Stimulated activated naive B cell treated with anti-CD40 and anti-IgM and Interleukin-4, amounts not matched to agents 10 μg/mL and 1 μg/mL and 100 μg/mL, for 72 hours (primary cell): Measurements from ENCODE around the gene FEN1.

Experiments used
- ATAC-seq, 2 donors: fragments of 150-1000 bp; cut with Tn5 transposase; replicated peaks; 2 replicates each; pipeline ENCODE4 v1.10.0; 2021; ENCODE audit warnings: moderate library complexity in 1 of 2
- DNase-seq: peaks from one replicate; pipeline ENCODE4 v3.0.0; 2021
- H3K27ac Mint-ChIP-seq: one replicate; pipeline ENCODE4 v1.8.0; 2022; ENCODE audit warnings: mild to moderate bottlenecking, mixed read lengths
- H3K27me3 Mint-ChIP-seq, 2 donors: one replicate each; pipeline ENCODE4 v1.8.0; 2022; ENCODE audit warnings: mixed read lengths in 2 of 2
- H3K36me3 Mint-ChIP-seq, 2 donors: one replicate each; pipeline ENCODE4 v1.8.0; 2022; ENCODE audit warnings: mixed read lengths in 2 of 2, mild to moderate bottlenecking in 1 of 2
- H3K4me1 Mint-ChIP-seq, 2 donors: one replicate each; pipeline ENCODE4 v1.8.0; 2022; ENCODE audit warnings: mixed read lengths in 2 of 2, mild to moderate bottlenecking in 1 of 2
- H3K4me3 Mint-ChIP-seq, 2 donors: one replicate each; pipeline ENCODE4 v1.8.0; 2022; ENCODE audit warnings: mild to moderate bottlenecking in 2 of 2, mixed read lengths in 2 of 2, moderate library complexity in 1 of 2
- H3K9me3 Mint-ChIP-seq, 2 donors: one replicate each; pipeline ENCODE4 v1.8.0; 2022; ENCODE audit warnings: mixed read lengths in 2 of 2, mild to moderate bottlenecking in 1 of 2

Gene FEN1

DNA sequence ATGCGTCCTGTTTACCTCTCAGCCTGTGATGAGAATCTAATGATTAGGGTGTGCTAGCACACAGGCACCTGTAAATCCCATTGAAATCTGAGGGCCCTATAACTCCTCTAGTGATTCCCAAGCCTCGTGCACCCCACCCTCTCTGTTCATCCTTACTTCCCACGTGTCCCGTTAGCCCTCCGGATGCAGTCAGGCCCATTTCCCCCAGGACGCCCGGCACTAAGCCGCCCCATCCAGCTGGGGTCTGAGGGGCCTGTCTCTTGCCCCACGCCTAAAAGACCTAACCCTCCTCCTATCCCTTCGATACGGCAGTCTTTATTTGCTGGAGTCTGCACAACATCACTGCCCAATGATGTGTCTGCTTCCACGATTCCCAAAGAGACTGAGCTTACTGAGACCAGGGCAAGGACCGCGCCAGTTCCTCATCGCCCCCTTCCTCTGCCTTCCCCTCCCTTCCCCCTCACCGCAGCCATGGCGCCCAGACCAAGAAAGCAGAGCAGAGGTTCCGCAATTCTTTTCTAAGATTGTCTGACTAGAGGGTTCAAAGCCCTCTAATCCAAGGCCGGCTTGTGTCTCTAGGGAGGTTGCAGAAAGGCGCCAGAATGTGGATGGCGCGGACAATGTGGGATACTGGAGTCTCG is 34.3 kb downstream of the FEN1 start:
- Mint-ChIP-seq H3K4me1 (peaks cover 30 to 52% of the 10 kb centered on the region in 2 donors), H3K36me3 (peaks cover 30 to 41% of the 10 kb centered on the region in 2 donors), H3K27ac (peak overlapping the region; percentile 98), H3K4me3 (peak overlapping the region; percentile 86 to 98), H3K27me3 (no peaks in the 10 kb centered on the region), H3K9me3 (no peaks in the 10 kb centered on the region)
- no peak for DNase-seq
- peak; percentile 47 for ATAC-seq

DNA sequence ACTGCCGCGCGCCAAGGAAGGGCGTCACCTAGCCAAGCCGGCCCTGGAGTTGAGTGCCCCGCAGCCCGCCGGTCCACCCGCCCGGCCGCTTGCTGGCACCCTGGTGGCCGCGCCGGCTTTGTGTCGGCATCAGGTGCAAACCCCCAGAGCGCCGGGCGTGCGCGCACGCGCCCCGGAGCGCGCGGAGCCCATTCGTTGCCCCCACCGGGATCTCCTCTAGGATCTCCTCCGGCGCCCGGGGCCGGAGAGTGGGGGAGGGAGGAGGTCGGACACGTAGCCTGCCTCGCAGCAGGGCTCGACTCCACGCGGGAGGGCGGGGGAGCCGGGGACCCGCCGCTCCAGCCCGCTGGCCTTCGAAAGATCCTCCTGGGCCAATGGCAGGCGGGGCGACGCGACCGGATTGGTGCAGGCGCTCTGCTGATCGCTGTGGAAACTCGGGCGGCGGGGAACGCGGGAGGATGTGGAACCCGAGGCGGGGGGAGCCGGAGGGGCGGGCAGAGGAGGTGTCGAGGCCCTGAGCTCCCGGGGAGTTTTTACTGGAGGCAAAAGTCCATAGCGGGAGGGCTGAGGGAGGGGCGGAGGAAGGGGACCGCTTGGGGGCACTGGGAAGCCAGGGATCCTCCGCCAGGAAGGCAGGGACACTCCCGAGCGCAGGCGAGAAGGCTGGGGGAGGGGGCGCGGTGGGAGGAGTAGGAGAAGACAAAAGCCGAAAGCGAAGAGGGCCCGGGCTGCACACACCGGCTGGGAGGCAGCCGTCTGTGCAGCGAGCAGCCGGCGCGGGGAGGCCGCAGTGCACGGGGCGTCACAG is 35.1 kb downstream of the FEN1 start, which contains the start of gene FADS2:
Gene FADS2, plus strand, starts transcription at position 730 of the 808 bp plus-strand sequence. CDS start 91 bp downstream, outside the sequence.
- DNase-seq (peak; percentile 87), ATAC-seq (peak; percentile 85 to 86)
- Mint-ChIP-seq H3K4me3 (peak within 1 kb of the TSS; percentile 86 to 98), H3K4me1 (peaks cover 34 to 59% of the 10 kb centered on the region in 2 donors), H3K9me3 (no peaks in the 10 kb centered on the region), H3K27ac (peak within 1 kb of the TSS; percentile 98), H3K36me3 (peaks cover 34 to 46% of the 10 kb centered on the region in 2 donors), H3K27me3 (no peaks in the 10 kb centered on the region)

DNA sequence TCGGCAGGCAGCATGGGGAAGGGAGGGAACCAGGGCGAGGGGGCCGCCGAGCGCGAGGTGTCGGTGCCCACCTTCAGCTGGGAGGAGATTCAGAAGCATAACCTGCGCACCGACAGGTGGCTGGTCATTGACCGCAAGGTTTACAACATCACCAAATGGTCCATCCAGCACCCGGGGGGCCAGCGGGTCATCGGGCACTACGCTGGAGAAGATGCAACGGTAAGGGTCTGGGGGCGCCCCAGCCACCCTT is 35.6 kb downstream of the FEN1 start:
- ATAC-seq (peak in 1 of 2 donors; percentile 1), DNase-seq (no peak)
- Mint-ChIP-seq H3K27me3 (no peaks in the 10 kb centered on the region), H3K27ac (peak overlapping the region; percentile 98), H3K4me3 (peak overlapping the region; percentile 86 to 98), H3K4me1 (peaks cover 38 to 64% of the 10 kb centered on the region in 2 donors), H3K9me3 (no peaks in the 10 kb centered on the region), H3K36me3 (peaks cover 39 to 51% of the 10 kb centered on the region in 2 donors)

DNA sequence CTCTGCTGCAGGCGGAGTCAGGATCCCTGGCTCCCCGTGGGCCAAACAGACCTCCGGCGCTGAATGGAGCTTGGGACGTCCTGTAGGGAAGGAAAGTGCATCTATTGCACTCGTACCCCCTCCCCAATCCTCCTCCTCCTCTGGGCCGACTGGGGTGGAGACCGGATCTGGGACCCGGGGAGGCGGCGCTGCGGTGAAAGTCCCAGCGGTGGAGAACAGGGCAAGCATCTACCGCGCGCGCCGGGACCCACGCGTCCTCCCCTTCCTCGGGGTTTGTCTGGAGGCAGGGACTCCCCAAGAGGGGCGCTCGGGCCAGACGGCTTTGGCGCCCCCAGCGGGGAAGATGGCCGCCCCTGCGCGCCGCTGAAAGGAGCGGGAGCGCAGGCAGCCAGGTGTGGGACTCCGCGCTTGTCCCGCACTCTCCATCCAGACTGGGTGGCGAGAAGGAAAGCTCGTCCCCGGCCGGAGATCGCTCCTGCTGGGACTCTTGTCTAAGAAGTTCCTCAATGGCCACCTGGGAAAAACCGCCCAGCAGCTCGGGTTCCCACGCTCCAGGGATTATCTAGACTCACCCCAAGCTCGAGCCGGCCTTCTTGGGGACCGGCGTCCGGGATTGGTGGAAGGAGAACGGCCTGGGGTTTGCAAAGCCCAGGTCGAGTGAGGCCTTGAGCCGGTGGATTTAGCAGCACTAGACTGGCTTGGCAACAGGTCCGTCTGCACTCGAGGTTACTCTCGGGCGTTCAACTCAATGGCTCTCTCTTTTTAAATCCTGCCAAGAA is 36.1 kb downstream of the FEN1 start:
- peaks cover 43 to 69% of the 10 kb centered on the region in 2 donors for H3K4me1 Mint-ChIP-seq
- peak; percentile 34 for DNase-seq
- H3K27ac Mint-ChIP-seq: peak overlapping the region; percentile 98
- H3K4me3 Mint-ChIP-seq: peak overlapping the region; percentile 86 to 98
- ATAC-seq: peak; percentile 39
- H3K27me3 Mint-ChIP-seq: no peaks in the 10 kb centered on the region
- peaks cover 44 to 56% of the 10 kb centered on the region in 2 donors for H3K36me3 Mint-ChIP-seq
- peaks cover 0 to 4% of the 10 kb centered on the region in 2 donors for H3K9me3 Mint-ChIP-seq

DNA sequence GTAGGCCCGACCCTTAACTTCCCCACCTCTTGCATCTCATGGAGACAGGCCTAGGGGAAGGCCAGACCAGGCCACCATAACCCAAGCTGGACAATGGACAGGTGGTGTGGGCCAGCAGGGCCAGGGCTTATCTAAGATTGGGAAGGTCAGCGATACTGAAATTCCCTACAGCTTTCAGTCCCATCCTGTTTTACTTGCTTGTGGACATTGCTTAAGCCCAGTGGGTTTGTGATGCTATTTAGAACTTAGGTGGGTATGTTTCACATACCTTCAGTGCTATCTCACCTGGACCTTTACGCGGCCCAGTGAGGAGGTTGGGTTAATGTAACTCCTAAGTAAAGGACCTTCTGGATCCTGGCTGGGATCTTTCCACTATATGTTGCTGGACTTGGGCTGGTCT is 37.1 kb downstream of the FEN1 start:
- Mint-ChIP-seq H3K36me3 (peaks cover 48 to 62% of the 10 kb centered on the region in 2 donors), H3K4me1 (peaks cover 46 to 79% of the 10 kb centered on the region in 2 donors), H3K9me3 (peaks cover 0 to 7% of the 10 kb centered on the region in 2 donors), H3K27me3 (no peaks in the 10 kb centered on the region), H3K4me3 (peak overlapping the region; percentile 86 to 98), H3K27ac (no peak overlapping the region)
- ATAC-seq (no peak), DNase-seq (no peak)

DNA sequence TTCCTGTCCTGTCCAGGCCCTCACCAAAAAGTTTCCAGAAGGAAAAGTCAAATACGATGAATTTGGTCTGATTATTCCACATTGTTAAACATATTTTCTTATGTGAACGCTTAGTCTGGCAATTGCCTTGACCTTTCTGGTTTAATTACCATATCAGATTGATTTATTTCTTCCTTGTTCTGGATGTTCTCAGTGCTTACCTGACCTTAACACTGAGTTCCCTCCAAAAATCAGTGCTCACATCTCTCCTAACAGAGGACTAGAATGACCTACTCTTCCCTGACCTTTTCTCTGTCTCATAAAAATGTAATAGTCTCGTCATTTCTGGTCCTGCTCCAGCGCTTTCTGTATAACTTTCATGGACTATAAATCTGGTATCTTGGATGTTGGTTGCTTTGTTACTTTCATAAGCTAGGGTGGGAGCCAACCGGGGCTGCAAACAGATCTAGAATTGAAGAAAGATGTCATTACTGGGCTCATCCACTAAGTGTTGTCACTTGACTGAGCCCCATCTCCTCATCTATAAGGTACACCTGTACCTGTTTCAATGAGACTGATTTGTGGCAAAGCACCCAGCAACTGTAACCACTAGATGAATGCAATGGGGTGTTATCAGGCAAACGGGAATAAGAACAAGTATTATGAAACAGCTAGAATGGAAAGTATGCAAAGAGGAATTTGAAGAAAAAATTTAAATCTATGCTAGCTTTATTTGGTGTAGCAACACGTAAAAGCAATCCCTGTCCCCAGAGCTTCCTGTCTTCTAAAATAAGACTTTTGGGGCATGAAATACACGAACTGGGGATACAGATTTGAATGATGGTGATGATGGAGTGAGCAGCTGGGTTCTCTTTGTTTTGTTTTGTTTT is 37.8 kb downstream of the FEN1 start:
- Mint-ChIP-seq H3K4me3 (peak overlapping the region; percentile 86 to 98), H3K36me3 (peaks cover 51 to 66% of the 10 kb centered on the region in 2 donors), H3K27me3 (no peaks in the 10 kb centered on the region), H3K27ac (no peak overlapping the region), H3K4me1 (peaks cover 49 to 85% of the 10 kb centered on the region in 2 donors), H3K9me3 (peaks cover 0 to 7% of the 10 kb centered on the region in 2 donors)
- DNase-seq (no peak), ATAC-seq (no peak)

DNA sequence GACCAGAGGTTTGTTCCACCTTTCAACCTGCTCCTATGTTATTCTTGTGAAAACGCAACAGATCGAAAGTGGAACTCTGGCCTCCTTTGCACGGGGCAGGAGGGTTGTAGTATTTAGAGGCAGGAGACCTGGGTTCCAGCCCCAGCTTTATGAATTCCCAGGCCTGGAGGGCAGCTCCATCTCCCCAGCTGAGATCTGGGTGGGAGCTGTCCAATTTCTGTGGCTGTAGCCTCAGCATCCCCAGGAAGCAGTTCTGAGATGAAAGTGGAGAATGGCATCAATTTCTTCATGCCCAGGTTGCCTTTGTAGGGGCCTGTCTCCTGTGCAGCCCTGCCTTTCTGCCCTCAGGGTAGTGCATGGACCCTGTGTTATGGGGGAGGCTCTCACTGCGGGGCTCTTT is 39.5 kb downstream of the FEN1 start:
- Mint-ChIP-seq H3K4me1 (peaks cover 42 to 73% of the 10 kb centered on the region in 2 donors), H3K27ac (no peak overlapping the region), H3K36me3 (peaks cover 52 to 66% of the 10 kb centered on the region in 2 donors)

DNA sequence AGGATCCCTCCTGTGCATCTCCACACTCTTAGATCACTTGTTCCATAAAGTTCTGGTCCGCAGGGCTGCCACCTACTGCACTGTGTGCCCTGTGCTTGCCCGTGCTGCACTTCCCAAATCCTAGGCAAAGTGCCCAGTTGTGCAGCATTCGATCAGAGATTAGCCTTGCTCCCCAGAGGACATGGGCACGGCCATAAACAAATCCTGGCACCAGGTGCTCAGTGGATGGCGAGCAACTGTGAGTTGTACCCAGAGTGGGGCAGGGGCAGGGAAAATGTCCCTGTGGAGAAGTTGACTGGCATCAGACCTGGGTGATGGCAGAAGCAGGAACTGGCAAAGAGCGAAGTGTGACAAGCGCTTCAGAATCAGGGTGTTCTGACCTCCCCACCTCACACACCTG is 40.0 kb downstream of the FEN1 start:
- Mint-ChIP-seq H3K4me1 (peaks cover 41 to 72% of the 10 kb centered on the region in 2 donors), H3K27me3 (no peaks in the 10 kb centered on the region), H3K4me3 (peak overlapping the region in 1 of 2 donors; percentile 33), H3K9me3 (peaks cover 0 to 7% of the 10 kb centered on the region in 2 donors), H3K36me3 (peaks cover 54 to 69% of the 10 kb centered on the region in 2 donors), H3K27ac (no peak overlapping the region)
- ATAC-seq (no peak), DNase-seq (no peak)

More for the DNA sequence above, 39.5 kb downstream of the FEN1 start:
- Mint-ChIP-seq H3K27me3 (no peaks in the 10 kb centered on the region), H3K4me3 (peak overlapping the region in 1 of 2 donors; percentile 45), H3K9me3 (peaks cover 0 to 7% of the 10 kb centered on the region in 2 donors)
- DNase-seq (no peak), ATAC-seq (no peak)

DNA sequence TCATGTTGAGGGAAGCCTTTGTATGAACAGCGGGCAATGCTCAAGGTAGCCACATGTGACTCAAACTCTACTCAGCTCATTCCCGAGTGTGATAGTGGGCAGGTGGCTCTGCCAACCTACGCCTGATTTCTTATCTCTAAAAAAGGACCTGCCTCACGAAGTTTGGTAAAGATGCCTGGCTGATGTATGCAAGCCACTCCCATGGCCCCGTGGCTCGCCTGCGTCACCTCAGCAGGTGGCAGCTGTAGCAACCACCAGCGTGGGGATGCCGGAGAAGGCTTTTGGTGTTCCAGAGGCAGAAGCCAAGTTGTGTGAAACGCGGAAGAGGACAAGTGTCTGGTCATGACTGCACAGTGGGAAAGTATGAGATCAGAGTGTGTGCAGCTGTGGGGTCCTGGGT is 40.8 kb downstream of the FEN1 start:
- ATAC-seq: no peak
- DNase-seq: no peak
- Mint-ChIP-seq H3K27ac (peak overlapping the region; percentile 98), H3K4me1 (peaks cover 41 to 71% of the 10 kb centered on the region in 2 donors), H3K9me3 (peaks cover 0 to 7% of the 10 kb centered on the region in 2 donors), H3K36me3 (peaks cover 57 to 69% of the 10 kb centered on the region in 2 donors), H3K27me3 (no peaks in the 10 kb centered on the region), H3K4me3 (peak overlapping the region; percentile 65 to 75)

DNA sequence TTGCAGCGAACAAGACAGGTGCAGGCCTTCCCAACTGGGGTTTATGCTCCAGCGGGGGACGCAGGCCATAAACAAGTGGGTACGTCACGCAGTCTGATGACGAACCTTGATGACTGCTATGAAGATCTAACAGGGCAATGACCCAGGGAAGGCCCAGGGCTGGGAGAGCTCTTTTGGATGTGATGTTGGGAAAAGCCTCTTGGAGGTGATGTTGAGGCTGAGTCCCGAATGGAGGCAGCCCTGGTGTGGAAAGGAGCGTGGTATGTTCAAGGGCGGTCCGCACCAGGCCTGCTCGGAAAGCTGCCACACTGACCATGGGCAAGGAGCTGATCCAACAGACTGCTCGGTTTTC is 41.2 kb downstream of the FEN1 start:
- no peak for DNase-seq
- Mint-ChIP-seq H3K9me3 (peaks cover 2 to 7% of the 10 kb centered on the region in 2 donors), H3K4me1 (peaks cover 42 to 71% of the 10 kb centered on the region in 2 donors), H3K36me3 (peaks cover 59 to 71% of the 10 kb centered on the region in 2 donors), H3K27ac (peak overlapping the region; percentile 98), H3K4me3 (peak overlapping the region; percentile 72 to 75), H3K27me3 (peaks cover 0 to 4% of the 10 kb centered on the region in 2 donors)
- no peak for ATAC-seq

DNA sequence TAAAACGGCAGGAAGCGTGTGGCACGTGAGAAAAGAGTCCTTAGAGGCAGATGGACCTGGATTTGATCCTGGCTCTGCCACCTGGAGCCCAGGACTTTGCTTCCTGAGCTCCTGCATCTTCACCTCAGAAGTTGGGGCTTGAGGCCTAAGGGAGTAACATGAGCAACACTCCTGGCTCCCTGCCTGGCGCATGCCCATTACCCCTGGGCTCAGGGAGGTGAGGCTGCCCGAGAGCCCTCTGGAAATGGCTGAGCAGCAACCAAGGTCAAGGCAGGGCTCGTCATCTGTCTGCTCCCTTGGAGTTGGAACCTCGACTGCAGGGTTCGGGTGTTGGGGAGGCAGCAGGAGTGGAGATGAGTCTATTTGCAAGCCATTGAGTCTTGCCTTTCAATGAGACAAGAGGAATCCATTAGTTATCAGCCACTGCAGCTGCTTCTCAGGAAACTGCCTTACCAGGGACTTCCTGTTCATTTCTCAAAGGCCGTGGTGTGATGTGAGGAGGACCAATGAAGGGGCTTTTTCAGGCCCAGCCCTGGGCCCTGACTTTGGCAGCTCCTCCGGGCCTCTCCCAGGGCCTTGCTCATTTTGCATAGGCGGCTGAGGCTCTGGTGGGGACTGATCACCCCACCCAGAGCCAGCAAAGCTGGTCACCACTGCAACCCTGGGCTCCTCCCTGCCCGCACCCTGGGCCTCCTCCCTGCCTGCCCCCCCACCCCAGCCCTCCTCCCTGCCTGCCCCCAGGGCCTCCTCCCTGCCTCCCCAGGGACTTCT is 41.8 kb downstream of the FEN1 start:
- H3K9me3 Mint-ChIP-seq: peaks cover 3 to 7% of the 10 kb centered on the region in 2 donors
- H3K27me3 Mint-ChIP-seq: peaks cover 0 to 4% of the 10 kb centered on the region in 2 donors
- peaks cover 60 to 73% of the 10 kb centered on the region in 2 donors for H3K36me3 Mint-ChIP-seq
- DNase-seq (peak; percentile 74), ATAC-seq (peak; percentile 99)
- peak overlapping the region; percentile 98 for H3K27ac Mint-ChIP-seq
- peak overlapping the region; percentile 72 to 75 for H3K4me3 Mint-ChIP-seq
- H3K4me1 Mint-ChIP-seq: peaks cover 40 to 68% of the 10 kb centered on the region in 2 donors

DNA sequence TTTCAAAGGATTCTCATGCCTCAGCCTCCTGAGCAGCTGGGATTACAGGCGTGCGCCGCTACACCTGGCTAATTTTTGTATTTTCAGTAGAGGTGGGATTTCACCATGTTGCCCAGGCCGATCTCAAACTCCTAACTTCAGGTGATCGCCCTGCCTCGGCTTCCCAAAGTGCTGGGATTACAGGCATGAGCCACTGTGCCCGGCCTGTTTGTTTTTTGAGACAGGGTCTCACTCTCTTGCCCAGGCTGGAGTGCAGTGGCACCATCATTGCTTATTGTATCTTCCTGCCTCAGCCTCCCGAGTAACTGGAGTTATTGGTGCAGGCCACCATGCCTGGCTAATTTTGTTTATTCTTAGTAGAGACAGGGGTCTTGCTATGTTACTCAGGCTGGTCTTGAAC is 43.5 kb downstream of the FEN1 start:
- H3K27me3 Mint-ChIP-seq: peaks cover 0 to 4% of the 10 kb centered on the region in 2 donors
- peaks cover 28 to 52% of the 10 kb centered on the region in 2 donors for H3K4me1 Mint-ChIP-seq
- peaks cover 63 to 75% of the 10 kb centered on the region in 2 donors for H3K36me3 Mint-ChIP-seq

More for the DNA sequence above, 43.5 kb downstream of the FEN1 start:
- peaks cover 3 to 7% of the 10 kb centered on the region in 2 donors for H3K9me3 Mint-ChIP-seq
- no peak for ATAC-seq
- no peak overlapping the region for H3K27ac Mint-ChIP-seq
- DNase-seq: no peak
- H3K4me3 Mint-ChIP-seq: no peak overlapping the region
